ENCODE measurements around the gene GALNT10. TPM values are rescaled to one million over a fixed set of nuclear protein-coding genes. Genes with fewer than 3 reads are reported as not detected.

The GALNT10 gene
- total and polyA plus RNA-seq, 12 donors, result 3.1 to 19.0 (median 11.7) TPM

- peaks cover 0 to 25% (median 0%) of the 10 kb centered on the region in 9 donors for H3K36me3 ChIP-seq
- peaks cover 0 to under 1% (median 0%) of the 10 kb centered on the region in 7 donors for H3K27me3 ChIP-seq
- 77% methylated on average over 8 of the region's 8 CpGs for WGBS, 2 donors
- DNase-seq (no peak), ATAC-seq (no peak)
- TF ChIP-seq CTCF (IDR thresholded peaks at IDR 0.05), result no peak
- no peak overlapping the region for H3K4me3 ChIP-seq
- no peaks in the 10 kb centered on the region for H3K9me3 ChIP-seq
- peak overlapping the region in 2 of 10 donors; percentile 22 to 64 for H3K27ac ChIP-seq
- intact Hi-C loops (cut with DNase I), result loop anchor here in 5 of 10 donors (5.0 to 10.0 kb wide), 3 partner anchors 110 to 213 kb away; no protein-coding TSS in a partner anchor
- peaks cover 0 to 71% (median 51%) of the 10 kb centered on the region in 9 donors for H3K4me1 ChIP-seq
These were observed 4.1 kb downstream of the GALNT10 start for GRCh38 chr5:154194345-154195329.

- DNase-seq (no peak), ATAC-seq (no peak)
- Histone ChIP-seq H3K27ac (no peak overlapping the region), H3K9me3 (no peaks in the 10 kb centered on the region), H3K27me3 (no peaks in the 10 kb centered on the region), H3K4me1 (peaks cover 0 to 72% (median 53%) of the 10 kb centered on the region in 9 donors), H3K36me3 (peaks cover 0 to 28% (median 0%) of the 10 kb centered on the region in 9 donors), H3K4me3 (no peak overlapping the region)
- WGBS, 2 donors, result 95 to 100% methylated on average over 1 of the region's 1 CpG
- intact Hi-C loops (cut with DNase I), result loop anchor here in 4 of 10 donors (2.0 to 10.0 kb wide), 4 partner anchors 109 to 211 kb away; no protein-coding TSS in a partner anchor
- no peak for TF ChIP-seq CTCF (IDR thresholded peaks at IDR 0.05)
These were observed 5.7 kb downstream of the GALNT10 start for GRCh38 chr5:154196281-154196680.

- intact Hi-C loops (cut with DNase I), result loop anchor here in 4 of 10 donors (2.0 to 10.0 kb wide), 4 partner anchors 108 to 210 kb away; no protein-coding TSS in a partner anchor
- no peak overlapping the region for H3K4me3 ChIP-seq
- H3K9me3 ChIP-seq, result no peaks in the 10 kb centered on the region
- peak overlapping the region in 1 of 10 donors; percentile 29 for H3K27ac ChIP-seq
- H3K27me3 ChIP-seq, result no peaks in the 10 kb centered on the region
- no peak for DNase-seq
- peaks cover 0 to 65% (median 45%) of the 10 kb centered on the region in 9 donors for H3K4me1 ChIP-seq
- peak in 5 of 8 donors; percentile 35 to 68 (median 55) for ATAC-seq
- TF ChIP-seq CTCF (IDR thresholded peaks at IDR 0.05), result peak in 8 of 9 donors; percentile 18 to 58 (median 42)
- H3K36me3 ChIP-seq, result peaks cover 0 to 28% (median 0%) of the 10 kb centered on the region in 9 donors
- 24 to 38% methylated on average over 8 of the region's 8 CpGs for WGBS, 2 donors
These were observed 6.6 kb downstream of the GALNT10 start for GRCh38 chr5:154196955-154197652.

Measured in heart right ventricle (tissue), 16 donors.